Subcutaneous adipose tissue (tissue), 4 donors: ENCODE data around the gene ALS2CL. TPM values are rescaled to one million over a fixed set of nuclear protein-coding genes. Genes with fewer than 3 reads are reported as not detected.

Experiments
- total RNA-seq, 4 donors: library from RNA; depleted of rRNA; stranded (reverse); fragments of >200 nt; gene quantifications; one replicate each; pipeline ENCODE4 v1.1.0, GENCODE V29; 2016
- TF ChIP-seq, protein P1 (sequence below): fragments of 450-650 bp; IDR thresholded peaks from one replicate; pipeline ENCODE4 v1.5.1; 2016; ENCODE audit warnings: low read depth, mild to moderate bottlenecking, control low read depth, antibody characterized with exemption, moderate library complexity

ALS2CL gene
- total RNA-seq, 4 donors from 2014 or later, result 4.4 to 30.3 (median 7.8) TPM

GRCh38 chr3:46659285-46659684 lies 34.2 kb downstream of the ALS2CL start:
- TF ChIP-seq, protein P1, sequence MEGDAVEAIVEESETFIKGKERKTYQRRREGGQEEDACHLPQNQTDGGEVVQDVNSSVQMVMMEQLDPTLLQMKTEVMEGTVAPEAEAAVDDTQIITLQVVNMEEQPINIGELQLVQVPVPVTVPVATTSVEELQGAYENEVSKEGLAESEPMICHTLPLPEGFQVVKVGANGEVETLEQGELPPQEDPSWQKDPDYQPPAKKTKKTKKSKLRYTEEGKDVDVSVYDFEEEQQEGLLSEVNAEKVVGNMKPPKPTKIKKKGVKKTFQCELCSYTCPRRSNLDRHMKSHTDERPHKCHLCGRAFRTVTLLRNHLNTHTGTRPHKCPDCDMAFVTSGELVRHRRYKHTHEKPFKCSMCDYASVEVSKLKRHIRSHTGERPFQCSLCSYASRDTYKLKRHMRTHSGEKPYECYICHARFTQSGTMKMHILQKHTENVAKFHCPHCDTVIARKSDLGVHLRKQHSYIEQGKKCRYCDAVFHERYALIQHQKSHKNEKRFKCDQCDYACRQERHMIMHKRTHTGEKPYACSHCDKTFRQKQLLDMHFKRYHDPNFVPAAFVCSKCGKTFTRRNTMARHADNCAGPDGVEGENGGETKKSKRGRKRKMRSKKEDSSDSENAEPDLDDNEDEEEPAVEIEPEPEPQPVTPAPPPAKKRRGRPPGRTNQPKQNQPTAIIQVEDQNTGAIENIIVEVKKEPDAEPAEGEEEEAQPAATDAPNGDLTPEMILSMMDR, result no peak

DNA sequence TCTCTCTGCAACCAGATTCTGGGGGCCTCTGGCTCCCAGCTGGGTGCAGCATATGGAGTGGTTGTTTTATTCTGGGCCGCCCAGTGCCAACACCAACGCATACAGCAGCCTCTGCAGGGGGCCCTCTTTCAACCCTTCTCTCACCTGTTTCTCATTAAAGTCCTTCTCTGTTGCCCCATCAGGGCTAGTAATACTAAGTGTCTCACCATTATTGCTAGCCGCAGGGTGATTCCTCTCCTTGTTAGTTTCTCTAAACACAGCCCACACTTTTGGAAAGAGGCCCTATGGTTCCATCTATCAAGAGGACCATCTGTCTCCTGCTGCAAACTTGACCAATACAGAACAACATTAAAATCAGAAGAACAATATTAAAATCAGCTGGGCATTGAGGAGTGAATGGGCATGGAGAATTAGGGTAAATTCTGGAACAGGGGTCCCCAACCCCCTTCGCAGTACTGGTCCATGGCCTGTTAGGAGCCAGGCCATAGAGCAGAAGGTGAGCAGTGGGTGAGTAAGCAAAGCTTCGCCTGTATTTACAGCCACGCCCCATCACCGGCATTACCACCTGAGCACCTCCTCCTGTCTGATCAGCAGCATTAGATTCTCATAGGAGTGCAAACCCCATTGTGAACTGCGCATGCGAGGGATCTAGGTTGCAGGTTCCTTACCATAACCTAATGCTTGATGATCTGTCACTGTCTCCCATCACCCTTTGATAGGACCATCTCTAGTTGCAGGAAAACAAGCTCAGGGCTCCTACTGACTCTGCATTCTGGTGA lies 36.5 kb downstream of the ALS2CL start:
- TF ChIP-seq, protein P1, result no peak

DNA sequence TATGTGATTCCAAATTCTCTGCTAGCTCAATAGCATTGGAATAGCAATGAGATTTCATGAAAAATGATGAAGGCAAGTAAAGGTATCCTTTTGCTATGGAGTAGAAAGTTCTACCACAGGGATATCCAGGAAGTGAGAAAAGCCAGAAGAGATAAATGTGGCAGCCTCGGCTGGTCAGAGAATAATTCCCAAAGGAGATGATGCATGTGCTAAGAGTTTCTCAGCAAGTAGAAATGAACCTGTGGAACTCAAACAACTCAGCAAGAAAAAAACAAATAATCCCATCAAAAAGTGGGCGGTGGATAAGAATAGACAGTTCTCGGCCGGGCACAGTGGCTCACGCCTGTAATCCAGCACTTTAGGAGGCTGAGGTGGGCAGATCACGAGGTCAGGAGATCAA lies 38.2 kb downstream of the ALS2CL start:
- TF ChIP-seq, protein P1, result no peak

GRCh38 chr3:46651084-46651483 lies 42.4 kb downstream of the ALS2CL start:
- TF ChIP-seq, protein P1, result no peak

- TF ChIP-seq, protein P1, result no peak
Observed at GRCh38 chr3:46649436-46649835, 44.0 kb downstream of the ALS2CL start.

DNA sequence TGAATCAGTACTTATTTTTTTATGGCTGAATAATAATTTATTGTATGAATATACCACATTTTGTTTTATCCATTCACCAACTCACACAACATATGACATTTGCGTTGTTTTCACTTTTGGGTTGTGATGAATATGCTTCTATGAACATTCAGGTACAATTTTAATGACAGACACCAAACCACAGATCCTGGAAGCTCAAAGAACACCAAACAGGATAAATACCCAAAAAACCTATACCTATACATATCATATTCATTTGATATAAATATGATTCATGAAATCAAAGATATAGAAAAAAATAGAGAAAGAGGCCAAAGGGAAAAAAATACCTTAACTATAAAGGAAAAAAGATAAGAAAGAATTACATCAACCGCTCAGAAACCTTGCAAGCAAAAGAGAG lies 45.4 kb downstream of the ALS2CL start:
- TF ChIP-seq, protein P1, result no peak

DNA sequence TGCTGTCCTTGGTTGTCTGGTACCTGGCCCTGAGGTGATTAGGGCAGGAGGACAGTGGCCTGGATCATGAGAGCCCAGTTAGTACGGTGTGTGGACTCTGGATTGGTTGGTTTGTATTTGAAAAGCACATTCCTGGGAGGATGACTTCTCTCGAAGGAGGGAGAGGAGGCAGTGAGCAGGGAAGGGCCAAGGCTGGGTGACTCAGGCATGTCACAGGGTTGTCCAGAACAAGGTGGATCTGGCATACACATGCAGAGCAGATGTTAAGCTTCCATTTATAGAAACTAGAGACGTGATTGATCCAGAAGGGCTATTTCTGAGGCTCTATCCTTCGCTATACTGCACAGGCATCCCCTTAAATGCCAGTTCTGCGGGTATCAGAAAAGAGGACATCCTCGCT lies 46.8 kb downstream of the ALS2CL start:
- TF ChIP-seq, protein P1, result no peak
